ENCODE measurements around the gene ANP32A.

The ANP32A gene

DNA sequence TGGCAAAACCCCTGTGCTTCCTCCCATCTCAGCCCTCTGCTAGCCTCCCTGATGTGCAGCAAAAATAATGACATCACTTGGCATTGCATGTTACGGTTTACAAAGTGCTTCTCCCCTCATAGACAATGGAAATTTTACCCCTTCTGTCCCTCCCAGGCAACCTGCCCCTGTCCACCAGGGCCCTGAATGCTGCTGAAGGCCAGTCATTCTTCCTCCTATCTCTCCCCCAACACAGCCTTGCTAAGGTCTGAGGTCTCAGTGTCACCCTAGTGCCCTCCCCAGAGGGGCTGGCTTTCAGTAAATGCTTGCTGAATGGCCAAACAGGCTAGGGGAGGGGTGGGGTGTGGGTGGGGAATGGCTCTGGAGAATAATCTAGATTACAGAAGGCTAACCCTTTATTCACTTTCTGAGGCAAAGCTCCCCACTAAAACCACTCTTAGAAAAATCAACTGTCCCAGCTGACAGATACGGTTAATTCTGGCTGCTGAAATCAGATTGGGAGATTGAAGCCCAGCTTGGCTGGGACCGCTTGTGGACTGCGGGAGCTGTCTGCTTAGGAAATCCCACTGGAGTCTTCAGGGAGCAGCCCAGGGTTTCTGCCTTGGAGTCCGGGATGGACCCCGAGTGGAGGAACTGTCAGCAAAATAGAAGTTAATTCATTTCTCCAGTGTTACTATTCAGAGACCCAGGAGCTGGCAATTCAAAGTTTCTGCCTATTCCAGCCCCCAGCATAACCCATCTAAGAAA, 22.9 kb downstream of the ANP32A start:
- no peak for DNase-seq

DNA sequence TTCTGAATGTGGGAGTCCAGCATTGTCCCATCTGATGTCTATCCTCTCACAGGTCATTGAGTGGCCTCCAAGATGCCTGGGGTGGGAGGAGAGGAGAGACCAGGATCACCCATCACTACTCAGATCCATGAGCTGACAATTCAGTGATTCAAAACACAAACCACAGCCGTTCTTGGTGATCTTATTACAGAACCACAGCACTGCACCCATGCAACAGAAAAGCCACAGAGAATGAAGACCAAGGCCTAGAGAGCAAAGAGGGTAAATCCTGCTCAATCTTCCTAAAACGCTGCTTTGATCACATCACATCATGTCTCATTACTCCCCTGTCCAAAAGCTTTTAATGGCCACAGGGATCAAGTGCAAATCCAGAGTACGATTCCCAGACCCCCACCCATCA, 23.5 kb downstream of the ANP32A start:
- no peak for DNase-seq

DNA sequence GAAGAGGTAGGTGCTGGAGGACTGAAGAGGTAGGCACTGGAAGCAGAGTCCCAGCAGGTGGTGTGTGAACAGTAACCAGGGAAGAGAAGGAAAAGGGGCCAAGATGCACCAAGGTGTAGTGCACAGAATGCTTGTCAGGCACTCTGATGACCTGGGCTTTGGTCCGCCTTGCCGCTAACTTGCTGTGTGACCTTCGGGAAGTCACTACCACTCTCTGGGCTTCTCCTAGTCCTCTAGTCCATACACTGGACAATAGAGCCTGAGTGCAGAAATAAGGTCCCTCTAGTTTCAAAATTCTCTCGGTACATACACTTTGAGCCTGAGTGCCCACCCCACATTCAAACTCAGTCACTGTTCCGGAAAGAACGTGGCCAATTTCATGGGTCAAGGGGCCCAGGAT, 24.1 kb downstream of the ANP32A start:
- no peak for DNase-seq

DNA sequence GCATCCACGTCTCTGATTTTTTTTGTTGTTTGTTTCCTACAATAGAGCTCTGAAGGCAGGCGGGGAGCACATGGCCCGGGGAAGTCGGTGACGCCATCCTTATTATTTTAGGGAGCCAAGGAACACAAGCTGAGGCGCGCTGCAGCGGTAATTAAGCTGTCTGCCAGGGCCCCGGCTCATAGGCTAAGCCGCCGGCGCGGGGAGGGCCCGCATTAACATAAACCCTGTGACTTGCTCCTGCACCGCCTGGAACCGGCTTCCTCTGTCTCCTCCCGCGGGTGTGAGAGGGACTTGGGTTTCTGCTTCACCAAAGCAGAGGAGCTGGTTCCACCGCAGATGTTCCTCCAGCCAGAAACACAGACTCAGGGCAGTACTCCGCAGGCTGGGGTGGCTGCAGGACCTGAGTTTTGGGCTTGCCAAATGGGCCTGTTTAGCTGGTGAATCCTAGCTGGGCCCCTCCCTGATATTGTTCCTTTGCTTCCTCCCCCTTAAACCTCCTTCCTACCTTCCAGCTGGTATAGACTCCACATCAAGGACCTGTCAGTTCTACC, 25.3 kb downstream of the ANP32A start:
- DNase-seq: peak; percentile 40 to 54

DNA sequence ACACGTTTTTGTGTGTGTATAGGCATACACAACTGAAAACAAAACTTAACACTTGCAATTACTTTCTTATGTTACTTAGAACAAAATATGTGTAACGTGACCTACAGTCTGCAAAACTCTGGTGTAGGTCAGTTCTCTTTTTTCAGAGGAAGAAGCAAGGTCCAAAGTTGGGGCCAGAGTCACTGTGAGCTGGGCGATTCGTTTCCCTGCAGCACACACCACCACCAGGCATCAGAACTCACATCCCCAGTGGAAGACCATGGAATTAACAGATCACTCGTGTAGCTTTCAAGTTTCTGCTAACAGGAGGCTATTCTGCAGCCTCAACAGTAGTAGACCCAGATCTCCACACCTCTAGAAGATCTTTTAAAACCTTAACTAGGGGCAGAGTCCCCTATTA, 25.8 kb downstream of the ANP32A start:
- DNase-seq: no peak

DNA sequence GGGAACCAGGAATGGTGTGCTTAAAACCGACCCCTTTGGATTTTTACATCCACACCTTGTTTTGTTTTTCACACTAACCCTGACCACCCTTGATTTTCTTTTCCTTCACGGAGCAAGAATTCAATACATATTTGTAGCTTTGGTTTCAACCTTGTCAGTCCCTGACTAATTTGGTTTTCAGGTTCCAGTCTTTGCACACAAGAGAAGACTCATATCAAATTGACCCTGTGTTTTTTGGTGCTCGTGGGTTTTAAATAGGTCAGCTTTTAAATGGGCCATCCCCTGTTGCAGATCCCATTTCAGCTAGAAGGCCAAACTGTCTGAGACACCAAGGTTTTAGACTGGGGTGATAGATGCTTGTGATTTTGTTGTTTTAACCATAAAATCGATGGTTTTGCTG, 26.4 kb downstream of the ANP32A start:
- DNase-seq: no peak

DNA sequence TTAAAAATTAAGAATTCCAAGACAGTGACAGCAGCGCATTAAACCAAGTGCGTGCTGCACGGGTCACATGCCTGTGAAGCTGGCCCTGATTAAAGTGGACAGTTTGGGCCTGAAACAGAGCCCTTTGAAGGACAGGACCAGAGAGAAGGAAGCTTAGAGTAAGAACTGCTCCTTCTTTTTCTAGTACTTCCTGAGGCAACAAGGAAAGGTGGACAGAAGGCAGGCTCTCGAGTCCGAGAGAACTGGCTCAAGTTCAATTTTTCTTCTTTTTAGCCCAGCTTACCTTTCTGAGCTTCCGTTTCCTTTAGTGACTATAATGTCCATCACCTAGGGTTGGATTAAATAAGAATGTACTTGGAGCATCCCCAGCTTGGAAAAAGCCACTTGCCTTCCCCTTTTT, 26.9 kb downstream of the ANP32A start:
- DNase-seq: no peak

DNA sequence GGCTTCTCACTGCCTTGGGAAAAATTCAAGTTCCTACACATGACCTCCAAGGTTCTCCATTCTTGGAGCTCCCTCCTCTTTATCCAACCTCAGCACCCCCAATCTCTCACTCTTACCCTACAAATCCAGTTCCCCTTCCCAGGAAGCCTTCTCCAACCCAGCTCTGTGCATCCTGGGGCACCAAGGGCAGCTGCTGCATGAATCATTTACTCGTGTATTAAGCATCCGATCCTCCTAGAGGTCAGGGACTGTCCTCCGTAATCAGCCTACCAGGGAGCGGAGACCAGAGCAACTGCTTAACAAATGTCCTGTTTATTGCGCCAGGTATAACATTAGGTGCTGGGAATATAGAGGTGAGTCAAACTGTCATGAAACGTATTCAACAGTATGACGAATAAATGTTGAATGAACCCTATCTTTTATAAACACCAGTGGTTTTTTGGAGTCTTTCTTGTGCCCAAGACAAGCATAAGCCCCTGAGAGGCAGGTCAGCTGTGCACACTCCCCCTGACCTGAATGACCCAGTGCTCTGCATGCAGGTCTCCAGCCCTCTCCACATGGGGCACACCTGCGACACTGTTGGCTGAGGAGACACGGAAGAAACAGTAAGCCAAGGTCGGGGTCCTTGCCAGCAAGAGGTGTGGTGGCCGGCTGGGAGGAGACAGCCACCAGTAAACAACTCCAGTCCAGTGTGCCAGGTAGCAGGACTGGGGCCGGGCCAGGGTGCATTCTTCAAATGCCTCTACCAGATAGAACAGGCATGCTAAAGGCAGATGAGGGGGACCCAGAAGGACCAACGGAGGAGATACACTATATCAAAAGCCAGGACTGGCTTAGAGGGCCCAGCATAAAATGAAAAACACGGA, 27.6 kb downstream of the ANP32A start:
- DNase-seq: no peak

DNA sequence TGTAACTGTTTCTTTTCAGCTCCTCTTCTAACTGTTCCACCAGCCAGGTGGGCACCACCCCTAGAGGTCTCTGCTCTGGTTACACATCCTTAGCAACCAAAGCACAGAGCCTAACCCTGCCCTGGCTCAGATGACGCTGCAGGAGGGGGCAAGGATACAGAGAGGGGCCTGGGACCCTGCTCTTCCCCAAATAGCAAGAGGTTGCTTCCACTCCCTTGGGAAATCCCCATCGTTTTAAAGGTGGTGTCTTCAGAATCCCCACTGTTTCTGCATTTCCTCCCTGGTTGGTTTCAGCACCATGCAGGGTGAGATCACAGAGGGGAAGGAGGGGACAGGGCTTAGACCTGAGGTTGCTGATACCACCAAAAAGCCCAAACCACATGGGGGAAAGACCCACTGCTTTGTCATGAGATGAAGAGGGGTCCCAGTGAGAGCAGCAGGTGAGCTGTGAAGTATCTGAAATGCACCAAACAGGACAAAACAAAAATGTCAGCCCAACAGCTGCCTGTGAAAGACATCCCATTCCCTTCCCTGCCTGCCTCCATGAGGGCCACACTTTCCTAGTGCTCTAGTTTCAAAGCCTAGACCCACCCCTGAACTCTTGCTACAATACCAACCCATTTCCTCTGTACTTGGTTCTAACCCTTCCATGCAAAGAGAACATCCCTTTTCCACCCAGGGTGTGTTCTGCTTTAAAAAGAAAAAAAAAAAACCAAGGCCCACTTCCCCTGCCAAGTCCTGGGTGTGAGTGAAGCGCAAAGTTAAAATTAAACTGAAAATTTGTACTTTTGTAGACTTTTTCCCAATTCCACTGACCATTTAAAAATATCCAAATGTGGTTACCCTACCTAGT, 29.0 kb downstream of the ANP32A start:
- DNase-seq: no peak

DNA sequence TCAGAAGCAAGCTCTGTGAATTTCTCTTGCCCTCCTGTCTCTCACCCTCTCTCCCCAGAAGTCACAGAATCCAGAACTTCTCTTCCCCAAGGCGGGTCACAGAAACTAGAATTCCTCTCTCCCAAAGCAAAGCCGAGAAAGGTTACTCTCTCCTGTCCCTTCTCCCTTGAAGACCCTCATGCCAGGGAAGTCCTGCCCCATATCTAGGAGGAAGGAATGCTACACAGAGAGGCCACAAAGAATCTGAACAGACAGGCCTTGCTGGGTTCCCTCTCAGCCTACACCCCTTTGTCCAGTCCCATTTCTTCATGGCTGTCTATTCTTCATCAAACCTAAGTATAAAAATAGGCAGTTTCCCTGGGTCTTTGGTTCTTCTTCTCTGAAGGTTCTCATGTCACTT, 29.8 kb downstream of the ANP32A start:
- no peak for DNase-seq

DNA sequence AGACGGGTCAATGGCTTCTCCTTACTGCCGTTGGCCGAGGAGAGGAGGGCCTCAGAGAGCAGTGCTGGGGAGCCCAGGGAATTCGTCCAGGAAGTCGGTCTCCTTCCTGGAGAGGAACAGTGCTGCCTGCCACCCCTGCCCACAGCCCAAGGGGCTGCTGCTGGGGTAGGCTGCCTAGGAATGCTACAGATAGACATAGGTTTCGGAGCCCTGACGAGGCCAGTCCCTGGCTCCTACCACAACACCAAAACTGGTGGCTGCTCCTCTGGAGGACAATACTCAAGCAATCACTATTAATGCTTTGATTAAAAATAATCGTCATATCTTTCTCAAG, 30.5 kb downstream of the ANP32A start:
- no peak for DNase-seq

DNA sequence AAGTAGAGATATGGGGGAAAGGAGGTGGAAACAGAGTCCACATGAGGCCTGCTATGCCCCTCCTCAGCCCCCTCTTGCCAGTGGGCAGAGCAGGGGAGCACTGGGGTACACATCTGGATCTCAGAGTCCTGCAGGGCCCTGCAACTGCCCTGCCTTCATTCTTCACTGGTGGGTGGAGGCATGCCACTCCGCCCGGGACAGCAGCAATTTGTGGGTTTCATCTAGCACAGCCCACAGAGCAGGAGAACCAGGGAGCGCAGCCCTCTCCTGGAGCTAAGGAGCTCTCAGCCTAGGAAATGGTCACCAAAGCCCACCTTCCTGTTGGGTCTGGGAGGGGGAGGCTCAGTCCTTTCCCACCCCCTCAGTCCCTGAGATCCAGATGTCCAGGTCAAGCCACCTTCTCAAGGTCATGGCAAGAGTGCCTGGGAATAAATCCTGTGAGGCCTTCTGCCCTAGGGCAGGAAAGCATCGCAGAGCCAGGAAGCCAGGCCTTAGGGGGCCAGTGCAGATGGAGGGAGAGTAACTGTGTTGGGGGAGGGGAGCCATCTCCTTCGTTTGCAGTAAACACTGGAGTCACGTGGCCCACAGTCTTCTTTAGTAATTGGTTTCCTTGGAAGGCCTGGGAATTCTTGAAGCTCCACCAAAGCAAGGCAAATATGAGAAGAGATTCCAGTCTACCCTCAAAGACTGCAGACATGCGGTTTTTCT, 31.0 kb downstream of the ANP32A start:
- DNase-seq: no peak

DNA sequence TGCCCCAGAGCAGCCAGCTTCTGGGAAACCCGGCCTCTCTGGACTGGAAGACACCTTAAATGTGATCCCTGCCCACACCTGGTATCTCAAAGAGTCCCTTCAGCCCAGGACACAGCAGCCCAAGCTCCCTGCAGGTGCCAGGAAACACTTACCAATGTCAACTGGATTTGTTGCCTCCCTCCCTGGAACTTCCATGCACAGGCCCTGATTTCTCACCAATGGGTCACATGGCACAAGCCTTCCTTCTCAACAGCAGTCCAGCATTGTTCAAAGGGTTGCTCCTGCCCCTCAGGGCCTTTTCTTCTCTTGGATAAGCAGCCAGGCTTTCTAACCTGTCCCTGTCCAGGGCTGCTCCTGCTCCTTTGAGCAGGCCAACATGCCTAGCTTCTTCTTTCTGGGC, 31.6 kb downstream of the ANP32A start:
- no peak for DNase-seq

DNA sequence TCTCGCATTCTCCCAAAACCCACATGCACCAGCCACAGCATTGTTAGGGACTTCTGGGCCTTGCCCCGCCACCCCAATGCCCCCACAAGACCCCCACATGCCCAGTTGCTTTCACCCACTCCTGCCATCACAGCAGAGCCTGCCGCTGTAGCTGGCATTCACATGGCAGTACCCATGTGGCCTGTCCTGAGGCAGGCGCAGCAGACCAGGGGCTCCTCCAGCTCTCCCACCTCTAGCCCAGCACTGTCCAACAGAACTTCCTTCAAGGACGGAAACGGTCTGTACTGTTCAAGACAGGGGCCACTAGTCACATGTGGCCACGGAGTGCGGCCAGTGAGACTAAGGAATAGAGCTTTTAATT, 32.5 kb downstream of the ANP32A start:
- DNase-seq: no peak

DNA sequence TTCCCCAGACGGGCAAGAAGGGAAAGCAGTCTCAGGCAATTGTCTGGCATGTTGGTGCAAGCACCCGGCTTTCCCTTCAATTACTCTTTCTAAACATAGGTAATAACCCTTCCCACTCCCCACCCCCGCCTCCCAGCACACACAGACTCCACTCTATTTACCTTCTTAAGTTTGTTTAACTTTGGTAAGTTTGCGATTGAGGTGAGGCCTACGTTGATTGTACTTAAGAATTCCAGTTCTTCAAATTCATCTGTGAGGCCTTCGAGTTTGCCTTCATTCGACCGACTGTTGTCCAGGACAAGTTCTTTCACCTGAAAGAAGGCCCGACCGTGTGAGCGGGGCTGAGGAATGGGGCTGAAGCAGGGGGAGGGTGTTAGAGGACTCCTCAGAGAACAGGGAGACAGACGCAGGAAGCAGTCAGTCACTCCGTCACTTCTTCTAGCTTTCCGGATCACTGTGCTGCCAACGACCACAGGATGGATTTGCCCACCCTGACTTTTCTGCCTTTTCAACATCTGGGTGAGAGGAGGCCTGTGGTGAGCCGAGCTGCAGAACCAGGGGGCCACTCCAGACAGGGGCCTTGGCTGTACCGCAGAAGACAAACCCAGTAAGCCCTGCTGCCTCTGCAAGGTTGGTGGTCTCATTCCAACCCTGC, 33.0 kb downstream of the ANP32A start:
- DNase-seq: no peak

DNA sequence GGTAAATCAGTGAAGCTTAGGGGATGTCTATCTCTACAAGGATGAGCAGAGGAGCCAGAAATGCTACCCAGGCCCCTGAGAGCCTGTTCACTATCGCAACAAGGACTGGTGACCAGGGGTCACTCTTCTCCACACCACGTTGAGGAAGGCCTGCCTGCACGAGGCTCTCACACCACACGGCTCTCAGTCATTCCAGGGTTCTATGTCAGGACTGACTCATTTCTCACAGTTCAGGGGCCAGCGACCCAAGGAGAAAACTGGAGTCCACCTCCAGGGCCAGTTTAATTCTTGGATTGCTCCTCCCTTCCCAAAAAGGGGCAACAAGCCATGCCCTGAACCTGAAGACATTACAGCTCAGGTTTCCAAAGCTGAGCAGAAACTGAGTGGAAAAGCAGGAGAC, 33.9 kb downstream of the ANP32A start:
- no peak for DNase-seq

DNA sequence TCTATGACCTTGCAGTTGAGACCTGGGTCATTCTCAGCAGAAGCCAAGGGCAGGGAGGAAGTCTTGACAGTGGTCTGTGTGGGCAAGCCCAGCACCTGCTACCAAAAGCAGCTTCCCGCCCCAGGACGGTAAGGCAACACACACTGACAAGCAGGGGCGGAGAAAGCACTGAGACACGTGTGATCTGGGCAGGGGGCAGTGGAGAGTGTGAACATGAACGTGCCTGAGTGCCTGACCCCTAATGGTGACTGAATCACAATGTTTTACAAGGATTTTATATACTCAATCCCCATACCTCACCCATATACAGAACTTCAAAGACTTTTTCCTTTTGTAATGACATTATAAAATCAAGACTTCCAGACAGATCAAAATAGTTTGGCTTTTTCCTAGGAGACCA, 35.2 kb downstream of the ANP32A start:
- no peak for DNase-seq

DNA sequence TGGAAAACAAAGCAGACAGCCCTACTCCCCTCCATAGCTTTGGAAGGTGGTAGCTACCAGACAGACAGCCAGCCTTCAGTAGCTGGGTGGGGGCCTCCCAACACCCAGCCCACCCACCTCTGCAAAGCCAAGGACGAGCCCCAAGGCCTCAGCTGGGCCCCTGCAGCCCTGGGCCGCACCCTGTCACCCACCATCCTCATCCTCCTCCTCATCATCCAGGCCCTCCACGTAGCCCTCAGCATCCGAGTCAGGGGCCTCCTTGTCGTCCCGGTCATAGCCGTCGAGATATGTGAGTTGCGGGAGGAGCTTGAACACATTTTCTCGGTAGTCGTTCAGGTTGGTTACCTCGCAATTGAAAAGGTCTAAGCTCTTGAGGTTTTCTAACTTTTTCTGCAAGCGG, 36.5 kb downstream of the ANP32A start:
- no peak for DNase-seq

DNA sequence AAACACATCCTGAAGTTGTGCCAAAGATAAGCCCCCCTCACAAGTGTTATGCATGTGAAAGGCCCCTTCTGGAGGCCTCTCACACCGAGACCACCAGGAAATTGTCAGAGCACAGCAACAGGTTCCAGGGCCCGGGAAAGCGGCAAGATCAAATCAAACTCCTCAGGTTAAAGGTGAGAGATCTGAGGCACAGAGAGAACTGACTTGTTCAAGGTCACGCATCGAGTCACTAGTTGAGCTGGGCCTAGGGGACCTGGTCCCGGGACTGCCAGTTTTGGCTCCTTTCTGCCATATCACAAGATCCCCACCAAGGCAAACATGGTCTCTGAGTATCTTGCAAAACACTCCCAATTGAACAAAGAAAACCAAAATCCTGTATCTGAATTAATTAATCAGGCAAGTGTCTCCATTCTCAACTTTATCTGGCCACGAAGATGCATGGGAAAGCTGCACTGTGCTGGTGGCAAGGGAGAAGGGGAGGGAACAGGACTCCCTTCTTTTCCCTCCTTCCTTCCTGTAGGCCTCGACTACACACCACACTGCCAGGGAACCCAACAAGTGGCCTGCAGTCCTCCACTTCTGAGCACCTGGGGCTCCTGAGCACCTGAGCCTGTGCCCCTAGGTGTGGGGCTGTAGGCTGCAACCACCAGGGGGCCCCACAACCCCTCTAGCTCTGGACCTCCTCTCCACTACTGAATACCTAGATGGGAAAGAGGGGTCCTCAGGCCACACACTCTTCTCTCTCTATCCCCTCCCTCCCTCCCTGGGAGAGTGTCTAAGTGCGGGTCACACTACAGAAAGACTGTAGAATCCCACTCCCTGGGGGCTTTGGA, 37.3 kb downstream of the ANP32A start:
- peak; percentile 39 to 52 for DNase-seq

DNA sequence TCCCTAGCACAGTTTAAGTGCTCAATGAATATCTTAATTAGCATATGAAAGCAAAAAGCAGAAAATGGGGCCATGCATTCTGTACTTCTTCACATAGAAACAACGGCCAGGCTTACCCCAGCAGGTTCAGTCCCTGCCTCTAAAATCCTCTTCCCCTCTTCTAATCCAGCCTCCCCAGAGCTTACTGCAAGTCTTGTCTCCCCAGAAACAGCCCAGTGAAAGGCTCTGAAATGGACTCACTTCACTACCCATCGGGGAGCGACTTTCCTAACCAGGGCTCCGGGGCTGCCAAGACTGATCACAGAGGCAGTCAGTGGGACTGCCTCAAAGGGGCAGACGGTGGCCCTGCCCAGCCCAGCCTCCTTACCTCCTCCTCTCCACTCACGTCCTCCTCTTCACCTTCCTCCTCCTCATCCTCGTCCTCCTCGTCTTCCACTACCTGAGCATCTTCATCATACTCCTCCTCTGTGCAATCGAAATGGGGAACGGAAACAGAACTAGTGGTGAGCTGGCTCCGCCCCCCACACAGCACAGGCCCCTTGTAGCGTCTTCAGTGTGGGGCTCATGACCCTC, 38.0 kb downstream of the ANP32A start:
- DNase-seq: no peak

Data from stimulated activated CD4-positive, alpha-beta T cell treated with anti-CD3 and anti-CD28 coated beads, Interleukin-2, amount 100 ng/mL, for 48 hours (primary cell).